ENCODE measurements around the gene ZCCHC2.

DNA sequence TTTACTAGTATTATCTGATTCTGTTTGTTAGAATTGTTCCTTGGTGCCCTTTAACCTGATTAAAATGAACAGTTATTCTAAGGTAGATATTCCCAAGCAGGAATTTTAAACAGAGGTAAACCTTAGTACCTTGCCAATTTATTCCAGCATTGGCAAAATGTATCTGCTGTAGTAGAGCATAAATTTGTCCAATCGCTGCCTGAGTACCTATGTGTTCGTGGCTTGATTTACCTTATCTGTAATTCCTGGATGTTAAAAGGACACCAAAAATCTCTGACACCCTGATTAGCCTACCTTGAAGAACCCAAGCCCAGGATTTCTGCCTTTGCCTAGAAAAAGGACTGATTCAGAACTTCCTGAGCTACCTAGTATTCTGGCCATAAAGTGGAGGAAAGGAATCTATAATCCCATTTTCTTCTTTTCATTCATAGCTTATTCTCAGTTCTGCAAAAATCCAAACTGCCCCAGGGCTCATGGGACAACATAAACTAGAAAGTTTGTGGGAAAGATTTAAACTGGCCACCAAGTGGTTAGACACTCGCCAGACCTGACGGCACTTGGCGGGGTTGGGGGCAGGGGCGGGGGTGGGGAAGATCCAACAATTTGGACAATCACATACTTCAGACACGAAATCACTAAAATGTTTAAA, 16.2 kb upstream of the ZCCHC2 start:
- TF ChIP-seq, protein P1, sequence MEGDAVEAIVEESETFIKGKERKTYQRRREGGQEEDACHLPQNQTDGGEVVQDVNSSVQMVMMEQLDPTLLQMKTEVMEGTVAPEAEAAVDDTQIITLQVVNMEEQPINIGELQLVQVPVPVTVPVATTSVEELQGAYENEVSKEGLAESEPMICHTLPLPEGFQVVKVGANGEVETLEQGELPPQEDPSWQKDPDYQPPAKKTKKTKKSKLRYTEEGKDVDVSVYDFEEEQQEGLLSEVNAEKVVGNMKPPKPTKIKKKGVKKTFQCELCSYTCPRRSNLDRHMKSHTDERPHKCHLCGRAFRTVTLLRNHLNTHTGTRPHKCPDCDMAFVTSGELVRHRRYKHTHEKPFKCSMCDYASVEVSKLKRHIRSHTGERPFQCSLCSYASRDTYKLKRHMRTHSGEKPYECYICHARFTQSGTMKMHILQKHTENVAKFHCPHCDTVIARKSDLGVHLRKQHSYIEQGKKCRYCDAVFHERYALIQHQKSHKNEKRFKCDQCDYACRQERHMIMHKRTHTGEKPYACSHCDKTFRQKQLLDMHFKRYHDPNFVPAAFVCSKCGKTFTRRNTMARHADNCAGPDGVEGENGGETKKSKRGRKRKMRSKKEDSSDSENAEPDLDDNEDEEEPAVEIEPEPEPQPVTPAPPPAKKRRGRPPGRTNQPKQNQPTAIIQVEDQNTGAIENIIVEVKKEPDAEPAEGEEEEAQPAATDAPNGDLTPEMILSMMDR (IDR thresholded peaks at IDR 0.05) = no peak
- TF ChIP-seq EZH2phosphoT487 (IDR thresholded peaks at IDR 0.05) = no peak
